ENCODE results near the gene GPR3. TPM values are rescaled to one million over a fixed set of nuclear protein-coding genes. Genes with fewer than 3 reads are reported as not detected.

Gene GPR3
- total and polyA plus RNA-seq, 10 of the 15 experiments (the other 5 are each of a cell fraction or from before 2014, with no cell fraction given): 0.33 to 1.4 (median 0.63) TPM; not detected in 3

- ChIA-PET POLR2A (interaction anchor here (0.9 to 5.4 kb wide), 14 partner anchors 7 to 63 kb away, joined by 3 to 43 read pairs (median 4); partner anchors contain the start of gene WASF2), SMC1A (ENCODE audit: uncharacterized antibody, unreplicated experiment) (interaction anchor here (0.8 to 22.2 kb wide), 10 partner anchors 9 to 79 kb away, joined by 3 to 470 read pairs (median 6); no protein-coding TSS in a partner anchor), RAD21 (ENCODE audit: unreplicated experiment) (interaction anchor here (1.0 to 6.3 kb wide), 5 partner anchors 8 to 128 kb away, joined by 3 to 47 read pairs (median 7); no protein-coding TSS in a partner anchor), CTCF (interaction anchor here (0.6 to 18.9 kb wide), 12 partner anchors 10 to 179 kb away, joined by 3 to 240 read pairs (median 3); no protein-coding TSS in a partner anchor)
- peak overlapping the region; percentile 56 for H3K4me2 ChIP-seq (ENCODE audit: control insufficient read depth, insufficient read depth)
- H3K36me3 ChIP-seq (ENCODE audit: control insufficient read depth in 2 of 2, insufficient read depth in 2 of 2, low read length in 1 of 2): peaks cover 8 to 28% of the 10 kb centered on the region in 2 experiments
- no TSS peak for BruUV-seq (replicated peaks)
- no peak for FAIRE-seq
- H3K27ac ChIP-seq (ENCODE audit: control insufficient read depth, insufficient read depth): peak overlapping the region; percentile 63
- H4K20me1 ChIP-seq (ENCODE audit: control insufficient read depth, insufficient read depth): no peaks in the 10 kb centered on the region
- H3K4me3 ChIP-seq: peak overlapping the region; percentile 37; the same call in 1 of the 2 replicates
- no peaks in the 10 kb centered on the region for H3K27me3 ChIP-seq (replicated peaks in 1 of 2; ENCODE audit: control insufficient read depth in 2 of 2, insufficient read depth in 2 of 2, low read length in 1 of 2)
- no peak for DNase-seq (ENCODE audit: low read depth, low spot score)
- in situ Hi-C loops (cut with MboI) (no loop called here), intact Hi-C loops (cut with micrococcal nuclease; ENCODE audit: unreplicated experiment) (no loop called here)
- H3K4me1 ChIP-seq (ENCODE audit: control insufficient read depth, insufficient read depth, low read length): peaks cover 53% of the 10 kb centered on the region
- H3K9me3 ChIP-seq (replicated peaks; ENCODE audit: control insufficient read depth, insufficient read depth, low read length): no peaks in the 10 kb centered on the region
- H2AFZ ChIP-seq (ENCODE audit: control insufficient read depth, low read depth, low read length): no peak overlapping the region
- ATAC-seq: no peak
- 83% methylated on average over 15 of the region's 17 CpGs for WGBS (ENCODE audit: insufficient coverage, insufficient replicate concordance, low lambda C conversion rate, missing lambda C conversion rate)
- peaks cover 72% of the 10 kb centered on the region for H3K79me2 ChIP-seq (ENCODE audit: control insufficient read depth, insufficient read depth, low read length)
- H3K9ac ChIP-seq (ENCODE audit: control insufficient read depth, insufficient read depth, low read length): peak overlapping the region; percentile 42; the same call in 1 of the 2 replicates
- TF ChIP-seq RELB (IDR thresholded peaks at IDR 0.05; ENCODE audit: low read depth) (no peak), NKRF (conservative IDR thresholded peaks at IDR 0.05) (no peak), GABPA (IDR thresholded peaks at IDR 0.05; ENCODE audit: low read depth) (no peak), TCF12 (IDR thresholded peaks at IDR 0.05; ENCODE audit: low read depth, low read length) (no peak), ZNF592 (IDR thresholded peaks at IDR 0.05) (no peak), SUPT20H (IDR thresholded peaks at IDR 0.05; ENCODE audit: borderline replicate concordance, control insufficient read depth, low read depth, low read length) (no peak), RAD51 (IDR thresholded peaks at IDR 0.05) (no peak), MYC (IDR thresholded peaks at IDR 0.05; ENCODE audit: insufficient read depth, insufficient read length, insufficient replicate concordance, low read length, severe bottlenecking) (no peak), IRF5 (IDR thresholded peaks at IDR 0.05; ENCODE audit: borderline replicate concordance) (no peak), YY1 (IDR thresholded peaks at IDR 0.05; ENCODE audit: low read depth, low read length) (no peak), SPI1 (IDR thresholded peaks at IDR 0.05; ENCODE audit: borderline replicate concordance, insufficient read depth, low read depth, low read length) (no peak), ASH2L (IDR thresholded peaks at IDR 0.05; ENCODE audit: borderline replicate concordance, low read depth) (no peak), CBFB (IDR thresholded peaks at IDR 0.05; ENCODE audit: low read depth) (no peak)
These were observed 36.0 kb downstream of the GPR3 start for GRCh38 chr1:27428316-27429028.
